ENCODE data around the gene FOXC1.

Gene FOXC1

DNA sequence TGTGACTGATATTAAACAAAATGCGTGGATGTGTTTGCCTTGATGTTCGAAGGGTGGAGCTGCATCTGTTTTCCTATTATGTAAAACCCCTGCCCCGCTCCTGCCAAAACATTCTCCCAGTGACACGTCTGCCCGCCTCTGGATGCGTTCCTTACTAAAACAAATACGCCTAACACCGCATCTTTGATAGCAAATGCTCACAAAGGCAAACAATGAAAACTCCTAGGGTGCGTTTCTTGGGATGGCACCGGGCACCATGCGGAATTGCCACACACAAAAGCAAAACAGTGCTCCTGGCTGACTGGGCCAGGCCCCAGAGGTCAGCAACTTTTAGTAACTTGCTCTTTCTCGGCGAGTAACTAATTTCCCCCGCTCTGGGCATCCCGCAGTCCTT is 9.0 kb upstream of the FOXC1 start:
- no peaks in the 10 kb centered on the region for H3K36me3 ChIP-seq (ENCODE audit: low read depth)
- peaks cover 4% of the 10 kb centered on the region for H3K4me1 ChIP-seq (ENCODE audit: insufficient read depth, poor library complexity, severe bottlenecking)
- no peaks in the 10 kb centered on the region for H3K27me3 ChIP-seq (ENCODE audit: insufficient read depth, poor library complexity, severe bottlenecking)
- ATAC-seq (ENCODE audit: low read depth) (no peak), DNase-seq (ENCODE audit: low spot score) (no peak)
- H3K4me3 ChIP-seq (ENCODE audit: severe bottlenecking): no peak overlapping the region
- no peaks in the 10 kb centered on the region for H3K9me3 ChIP-seq (ENCODE audit: severe bottlenecking)
- no peak overlapping the region for H3K27ac ChIP-seq (ENCODE audit: poor library complexity, severe bottlenecking)
- no peak for TF ChIP-seq CTCF (IDR thresholded peaks at IDR 0.05; ENCODE audit: poor library complexity, severe bottlenecking)

GRCh38 chr6:1601158-1602048 is 8.3 kb upstream of the FOXC1 start:
- Histone ChIP-seq H3K9me3 (ENCODE audit: severe bottlenecking) (no peaks in the 10 kb centered on the region), H3K36me3 (ENCODE audit: low read depth) (no peaks in the 10 kb centered on the region), H3K27ac (ENCODE audit: poor library complexity, severe bottlenecking) (no peak overlapping the region), H3K4me3 (ENCODE audit: severe bottlenecking) (no peak overlapping the region), H3K4me1 (ENCODE audit: insufficient read depth, poor library complexity, severe bottlenecking) (peaks cover 4% of the 10 kb centered on the region), H3K27me3 (ENCODE audit: insufficient read depth, poor library complexity, severe bottlenecking) (no peaks in the 10 kb centered on the region)
- no peak for TF ChIP-seq CTCF (IDR thresholded peaks at IDR 0.05; ENCODE audit: poor library complexity, severe bottlenecking)
- no peak for ATAC-seq (ENCODE audit: low read depth)
- DNase-seq (ENCODE audit: low spot score): no peak

GRCh38 chr6:1602049-1602713 is 7.5 kb upstream of the FOXC1 start:
- no peaks in the 10 kb centered on the region for H3K36me3 ChIP-seq (ENCODE audit: low read depth)
- ATAC-seq (ENCODE audit: low read depth): no peak
- TF ChIP-seq CTCF (IDR thresholded peaks at IDR 0.05; ENCODE audit: poor library complexity, severe bottlenecking): no peak
- no peak overlapping the region for H3K27ac ChIP-seq (ENCODE audit: poor library complexity, severe bottlenecking)
- H3K9me3 ChIP-seq (ENCODE audit: severe bottlenecking): no peaks in the 10 kb centered on the region
- no peaks in the 10 kb centered on the region for H3K27me3 ChIP-seq (ENCODE audit: insufficient read depth, poor library complexity, severe bottlenecking)
- peaks cover 4% of the 10 kb centered on the region for H3K4me1 ChIP-seq (ENCODE audit: insufficient read depth, poor library complexity, severe bottlenecking)
- H3K4me3 ChIP-seq (ENCODE audit: severe bottlenecking): no peak overlapping the region
- no peak for DNase-seq (ENCODE audit: low spot score)

- no peaks in the 10 kb centered on the region for H3K9me3 ChIP-seq (ENCODE audit: severe bottlenecking)
- H3K4me1 ChIP-seq (ENCODE audit: insufficient read depth, poor library complexity, severe bottlenecking): no peaks in the 10 kb centered on the region
- ATAC-seq (ENCODE audit: low read depth) (no peak), DNase-seq (ENCODE audit: low spot score) (no peak)
- H3K27me3 ChIP-seq (ENCODE audit: insufficient read depth, poor library complexity, severe bottlenecking): no peaks in the 10 kb centered on the region
- no peak overlapping the region for H3K4me3 ChIP-seq (ENCODE audit: severe bottlenecking)
- H3K27ac ChIP-seq (ENCODE audit: poor library complexity, severe bottlenecking): no peak overlapping the region
- H3K36me3 ChIP-seq (ENCODE audit: low read depth): no peaks in the 10 kb centered on the region
- no peak for TF ChIP-seq CTCF (IDR thresholded peaks at IDR 0.05; ENCODE audit: poor library complexity, severe bottlenecking)
These were observed 6.0 kb upstream of the FOXC1 start for GRCh38 chr6:1603708-1604107.
